HepG2 (cell line): Measurements from ENCODE around the gene OPA3. TPM values are rescaled to one million over a fixed set of nuclear protein-coding genes. Genes with fewer than 3 reads are reported as not detected.

ENCODE experiments used
- MTF1 ChIP-seq: sonication (generic); formaldehyde crosslinking; IDR thresholded peaks from 2 replicates; pipeline ENCODE4 v1.5.0; 2020; ENCODE audit warnings: missing genetic modification reagents
- NFYC ChIP-seq: IDR thresholded peaks from 2 replicates; pipeline ENCODE4 v1.6.1; 2016; ENCODE audit warnings: missing genetic modification reagents, missing compliant biosample characterization
- NR2C2 ChIP-seq: sonication (generic); formaldehyde crosslinking; IDR thresholded peaks from 2 replicates; pipeline ENCODE4 v1.4.0; 2020; ENCODE audit warnings: missing genetic modification reagents, mild to moderate bottlenecking, moderate library complexity, borderline replicate concordance
- POLR2G ChIP-seq: fragments of 200-400 bp; formaldehyde crosslinking; IDR thresholded peaks from 2 replicates; pipeline ENCODE4 v1.6.1; 2018; ENCODE audit warnings: mild to moderate bottlenecking, low read depth, low read length, moderate library complexity
- PRDM10 ChIP-seq: sonication (generic); formaldehyde crosslinking; IDR thresholded peaks from 2 replicates; pipeline ENCODE4 v1.4.0; 2020; ENCODE audit warnings: low read depth, missing genetic modification reagents
- RBM22 ChIP-seq: fragments of 200-400 bp; formaldehyde crosslinking; optimal IDR thresholded peaks from 2 replicates; pipeline ENCODE3; 2017; ENCODE audit warnings: mild to moderate bottlenecking, low read length, moderate library complexity
- SSRP1 ChIP-seq: IDR thresholded peaks from 2 replicates; pipeline ENCODE4 v1.6.1; 2016; ENCODE audit warnings: control low read depth
- STAG1 ChIP-seq: sonication (generic); formaldehyde crosslinking; IDR thresholded peaks from 2 replicates; pipeline ENCODE4 v1.4.0; 2020; ENCODE audit warnings: missing genetic modification reagents
- SUZ12 ChIP-seq: fragments of 150-350 bp; IDR thresholded peaks from 2 replicates; pipeline ENCODE4 v1.6.1; 2014; ENCODE audit warnings: low read depth, low read length
- ZBTB38 ChIP-seq: sonication (generic); formaldehyde crosslinking; IDR thresholded peaks from 2 replicates; pipeline ENCODE4 v1.5.1; 2020; ENCODE audit warnings: mild to moderate bottlenecking, missing genetic modification reagents
- ZNF143 ChIP-seq: sonication (generic); formaldehyde crosslinking; IDR thresholded peaks from 2 replicates; pipeline ENCODE4 v1.4.0; 2020; ENCODE audit warnings: missing genetic modification reagents
- polyA plus RNA-seq, 8 experiments: library from polyadenylated mRNA; depleted of rRNA in 3 of 8; stranded (reverse) in 7 of 8; unstranded in 1 of 8; fragments of >200 nt; fragmentation: Illumina TruSeq in 4 of 8; extraction: Trizol in 4 of 8; gene quantifications; 2 replicates each; pipeline versions ENCODE4 v1.2.1 to v1.2.3, GENCODE V29; 2011 to 2016; ENCODE audit warnings: low read depth in 4 of 8, missing spikeins in 1 of 8, mixed read lengths in 1 of 8; ENCODE audit not compliant: insufficient read depth in 1 of 8
- total RNA-seq, 5 experiments: library from RNA; depleted of rRNA; stranded (reverse); fragments of >200 nt; fragmentation: Illumina TruSeq; extraction: Trizol; gene quantifications; 2 replicates each; pipeline ENCODE4 v1.2.3, GENCODE V29; 2016; ENCODE audit warnings: low read depth in 1 of 5
- TF ChIP-seq, protein P1 (sequence below), 2 experiments: sonication (generic) in 1 of 2; formaldehyde crosslinking in 1 of 2; IDR thresholded peaks; 2 replicates each; pipeline versions ENCODE4 v1.6.1 to v1.9.0; 2014 to 2022; ENCODE audit warnings: antibody characterized with exemption in 1 of 2, borderline replicate concordance in 1 of 2, inconsistent platforms in 1 of 2, low read depth in 1 of 2, missing genetic modification reagents in 1 of 2
- TF ChIP-seq, protein P2 (sequence below), 2 experiments: IDR thresholded peaks; 2 replicates each; pipeline ENCODE4 v1.6.1; 2011 to 2012; ENCODE audit warnings: low read length in 2 of 2, borderline replicate concordance in 1 of 2, low read depth in 1 of 2, mild to moderate bottlenecking in 1 of 2, moderate library complexity in 1 of 2
- TF ChIP-seq, protein P3 (sequence below): sonication (generic); formaldehyde crosslinking; IDR thresholded peaks from 2 replicates; pipeline ENCODE4 v1.5.0; 2020; ENCODE audit warnings: missing genetic modification reagents

The OPA3 gene
- total and polyA plus RNA-seq, 2 of the 13 experiments (the other 11 are each of a cell fraction or from before 2014, with no cell fraction given) = 8.3 to 17.7 TPM

- TF ChIP-seq, protein P1, sequence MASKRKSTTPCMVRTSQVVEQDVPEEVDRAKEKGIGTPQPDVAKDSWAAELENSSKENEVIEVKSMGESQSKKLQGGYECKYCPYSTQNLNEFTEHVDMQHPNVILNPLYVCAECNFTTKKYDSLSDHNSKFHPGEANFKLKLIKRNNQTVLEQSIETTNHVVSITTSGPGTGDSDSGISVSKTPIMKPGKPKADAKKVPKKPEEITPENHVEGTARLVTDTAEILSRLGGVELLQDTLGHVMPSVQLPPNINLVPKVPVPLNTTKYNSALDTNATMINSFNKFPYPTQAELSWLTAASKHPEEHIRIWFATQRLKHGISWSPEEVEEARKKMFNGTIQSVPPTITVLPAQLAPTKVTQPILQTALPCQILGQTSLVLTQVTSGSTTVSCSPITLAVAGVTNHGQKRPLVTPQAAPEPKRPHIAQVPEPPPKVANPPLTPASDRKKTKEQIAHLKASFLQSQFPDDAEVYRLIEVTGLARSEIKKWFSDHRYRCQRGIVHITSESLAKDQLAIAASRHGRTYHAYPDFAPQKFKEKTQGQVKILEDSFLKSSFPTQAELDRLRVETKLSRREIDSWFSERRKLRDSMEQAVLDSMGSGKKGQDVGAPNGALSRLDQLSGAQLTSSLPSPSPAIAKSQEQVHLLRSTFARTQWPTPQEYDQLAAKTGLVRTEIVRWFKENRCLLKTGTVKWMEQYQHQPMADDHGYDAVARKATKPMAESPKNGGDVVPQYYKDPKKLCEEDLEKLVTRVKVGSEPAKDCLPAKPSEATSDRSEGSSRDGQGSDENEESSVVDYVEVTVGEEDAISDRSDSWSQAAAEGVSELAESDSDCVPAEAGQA (IDR thresholded peaks at IDR 0.05; ENCODE audit: low read depth) = no peak
- TF ChIP-seq, protein P1 (CRISPR knock-in tag; IDR thresholded peaks at IDR 0.05; ENCODE audit: borderline replicate concordance) = no peak
- TF ChIP-seq NR2C2 (CRISPR knock-in tag) = 0 out of 2 replicates have a peak, but pooled peaks have one; percentile 26
- TF ChIP-seq, protein P2, sequence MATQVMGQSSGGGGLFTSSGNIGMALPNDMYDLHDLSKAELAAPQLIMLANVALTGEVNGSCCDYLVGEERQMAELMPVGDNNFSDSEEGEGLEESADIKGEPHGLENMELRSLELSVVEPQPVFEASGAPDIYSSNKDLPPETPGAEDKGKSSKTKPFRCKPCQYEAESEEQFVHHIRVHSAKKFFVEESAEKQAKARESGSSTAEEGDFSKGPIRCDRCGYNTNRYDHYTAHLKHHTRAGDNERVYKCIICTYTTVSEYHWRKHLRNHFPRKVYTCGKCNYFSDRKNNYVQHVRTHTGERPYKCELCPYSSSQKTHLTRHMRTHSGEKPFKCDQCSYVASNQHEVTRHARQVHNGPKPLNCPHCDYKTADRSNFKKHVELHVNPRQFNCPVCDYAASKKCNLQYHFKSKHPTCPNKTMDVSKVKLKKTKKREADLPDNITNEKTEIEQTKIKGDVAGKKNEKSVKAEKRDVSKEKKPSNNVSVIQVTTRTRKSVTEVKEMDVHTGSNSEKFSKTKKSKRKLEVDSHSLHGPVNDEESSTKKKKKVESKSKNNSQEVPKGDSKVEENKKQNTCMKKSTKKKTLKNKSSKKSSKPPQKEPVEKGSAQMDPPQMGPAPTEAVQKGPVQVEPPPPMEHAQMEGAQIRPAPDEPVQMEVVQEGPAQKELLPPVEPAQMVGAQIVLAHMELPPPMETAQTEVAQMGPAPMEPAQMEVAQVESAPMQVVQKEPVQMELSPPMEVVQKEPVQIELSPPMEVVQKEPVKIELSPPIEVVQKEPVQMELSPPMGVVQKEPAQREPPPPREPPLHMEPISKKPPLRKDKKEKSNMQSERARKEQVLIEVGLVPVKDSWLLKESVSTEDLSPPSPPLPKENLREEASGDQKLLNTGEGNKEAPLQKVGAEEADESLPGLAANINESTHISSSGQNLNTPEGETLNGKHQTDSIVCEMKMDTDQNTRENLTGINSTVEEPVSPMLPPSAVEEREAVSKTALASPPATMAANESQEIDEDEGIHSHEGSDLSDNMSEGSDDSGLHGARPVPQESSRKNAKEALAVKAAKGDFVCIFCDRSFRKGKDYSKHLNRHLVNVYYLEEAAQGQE (IDR thresholded peaks at IDR 0.05; ENCODE audit: borderline replicate concordance in 1 of 2, low read depth in 1 of 2, low read length in 2 of 2) = no peak
- peak; percentile 91 for TF ChIP-seq ZNF143 (CRISPR knock-in tag)
- TF ChIP-seq, protein P3, sequence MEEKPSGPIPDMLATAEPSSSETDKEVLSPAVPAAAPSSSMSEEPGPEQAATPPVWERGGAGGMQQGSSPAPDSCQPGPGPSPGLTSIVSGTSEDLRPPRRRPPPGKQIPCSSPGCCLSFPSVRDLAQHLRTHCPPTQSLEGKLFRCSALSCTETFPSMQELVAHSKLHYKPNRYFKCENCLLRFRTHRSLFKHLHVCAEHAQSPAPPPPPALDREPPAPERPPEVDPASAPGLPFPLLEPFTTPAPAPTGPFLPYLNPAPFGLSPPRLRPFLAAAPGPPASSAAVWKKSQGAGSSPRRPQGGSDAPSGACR (CRISPR knock-in tag) = 0 out of 2 replicates have a peak, but pooled peaks have one; percentile 34
- TF ChIP-seq SUZ12 = peak; percentile 78
- 0 out of 2 replicates have a peak, but pooled peaks have one; percentile 8 for TF ChIP-seq PRDM10 (CRISPR knock-in tag)
- peak; percentile 19; the same call in 1 of the 2 replicates for TF ChIP-seq POLR2G
- TF ChIP-seq MTF1 = 0 out of 2 replicates have a peak, but pooled peaks have one; percentile 24
- peak; percentile 79 for TF ChIP-seq STAG1 (CRISPR knock-in tag)
- no peak for TF ChIP-seq ZBTB38 (CRISPR knock-in tag)
- peak; percentile 59 for TF ChIP-seq RBM22
- 0 out of 2 replicates have a peak, but pooled peaks have one; percentile 30 for TF ChIP-seq NFYC
- peak; percentile 20; the same call in 1 of the 2 replicates for TF ChIP-seq SSRP1 (CRISPR knock-in tag)
Measured at GRCh38 chr19:45523642-45524256, 60.9 kb downstream of the OPA3 start (continued).
